ENCODE data around the gene PKD1L1. TPM values are rescaled to one million over a fixed set of nuclear protein-coding genes. Genes with fewer than 3 reads are reported as not detected.

The PKD1L1 gene
- total RNA-seq, 1 experiment from 2014 or later = 0.17 TPM

DNA sequence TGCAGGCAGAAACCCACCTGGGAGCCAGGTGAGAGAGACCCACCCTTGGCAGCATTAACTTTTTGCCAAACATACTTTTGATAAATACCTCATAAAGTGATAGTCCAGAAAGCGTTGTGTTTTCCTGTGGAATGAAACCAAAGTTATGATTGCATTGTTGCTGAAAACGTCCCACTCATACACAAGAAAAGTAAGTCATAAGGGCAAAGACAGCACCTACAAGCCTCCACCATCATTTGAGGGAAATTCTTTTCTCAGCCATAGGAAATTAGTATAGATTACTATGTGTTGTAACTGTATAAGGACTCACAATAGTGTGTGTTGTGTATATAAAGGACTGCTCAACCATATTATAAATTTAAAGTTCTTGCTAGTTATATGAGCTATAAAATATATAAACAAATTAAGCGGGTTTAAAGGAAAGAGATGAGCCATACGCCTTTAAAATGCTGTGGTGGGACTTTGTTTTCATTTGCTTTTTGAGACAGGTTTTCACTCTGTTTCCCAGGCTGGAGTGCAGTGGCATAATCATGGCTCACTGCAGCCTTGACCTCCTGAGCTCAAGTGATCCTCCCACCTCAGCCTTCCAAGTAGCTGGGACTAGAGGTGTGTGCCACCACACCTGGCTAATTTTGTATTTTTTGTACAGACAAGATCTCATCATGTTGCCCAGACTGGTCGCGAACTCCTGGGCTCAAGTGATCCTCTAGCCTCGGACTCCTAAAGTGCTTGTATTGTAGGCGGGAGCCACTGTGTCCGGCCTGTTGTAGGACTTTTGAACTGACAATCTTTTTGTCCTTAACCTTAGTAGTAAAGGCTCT is 160.8 kb downstream of the PKD1L1 start:
- ChIA-PET RAD21 (ENCODE audit: low non-redundant PET in 1 of 2, low total read pairs in 2 of 2, uncharacterized antibody in 2 of 2, unreplicated experiment in 2 of 2) (interaction anchor here in 1 of 2 experiments (0.6 to 1.0 kb wide), 2 partner anchors 32 to 305 kb away, joined by 3 to 4 read pairs; no protein-coding TSS in a partner anchor), POLR2A (interaction anchor here (0.6 to 1.1 kb wide), 3 partner anchors 13 to 291 kb away, joined by 3 read pairs; no protein-coding TSS in a partner anchor), CTCF (interaction anchor here (0.9 to 1.0 kb wide), 2 partner anchors 32 to 521 kb away, joined by 3 read pairs; no protein-coding TSS in a partner anchor)
- H3K9ac ChIP-seq (ENCODE audit: low read length) = peak overlapping the region; percentile 38; the same call in 1 of the 2 replicates
- no peaks in the 10 kb centered on the region for H3K27me3 ChIP-seq (ENCODE audit: insufficient read depth, low read length)
- TF ChIP-seq MAX (IDR thresholded peaks at IDR 0.05) (no peak), SIN3A (IDR thresholded peaks at IDR 0.05; ENCODE audit: low read depth) (no peak)
- ATAC-seq (no peak; the same call in 1 of the 2 replicates), DNase-seq (ENCODE audit: low read depth, low spot score) (no peak)
- H3K4me3 ChIP-seq (replicated peaks in 1 of 2; ENCODE audit: low read depth in 1 of 2, low read length in 2 of 2) = peak overlapping the region in 1 of 2 experiments; percentile 28; a peak in 2 of 4 replicates
- peak overlapping the region; percentile 75 for H3K4me2 ChIP-seq (ENCODE audit: low read length)
- H3K36me3 ChIP-seq (ENCODE audit: control insufficient read depth in 1 of 2, insufficient read depth in 2 of 2, low read length in 2 of 2) = no peaks in the 10 kb centered on the region
- H3K79me2 ChIP-seq (ENCODE audit: insufficient read depth, low read length) = no peaks in the 10 kb centered on the region
- H2AFZ ChIP-seq (ENCODE audit: low read depth, low read length, poor library complexity, severe bottlenecking) = peak overlapping the region; percentile 60
- intact Hi-C loops (cut with micrococcal nuclease) = no loop called here
- no peaks in the 10 kb centered on the region for H4K20me1 ChIP-seq (ENCODE audit: insufficient read depth)
- no peaks in the 10 kb centered on the region for H3K9me3 ChIP-seq (ENCODE audit: control insufficient read depth in 1 of 2, insufficient read depth in 1 of 2, low read depth in 1 of 2, low read length in 2 of 2)
- BruUV-seq (replicated peaks) = no TSS peak
- H3K27ac ChIP-seq (ENCODE audit: low read depth, low read length) = peak overlapping the region; percentile 88
- H3K4me1 ChIP-seq (ENCODE audit: control insufficient read depth in 1 of 2, insufficient read depth in 2 of 2, low read length in 2 of 2) = peaks cover 47 to 55% of the 10 kb centered on the region in 2 experiments
- H3K9me2 ChIP-seq (ENCODE audit: insufficient read depth) = no peaks in the 10 kb centered on the region

DNA sequence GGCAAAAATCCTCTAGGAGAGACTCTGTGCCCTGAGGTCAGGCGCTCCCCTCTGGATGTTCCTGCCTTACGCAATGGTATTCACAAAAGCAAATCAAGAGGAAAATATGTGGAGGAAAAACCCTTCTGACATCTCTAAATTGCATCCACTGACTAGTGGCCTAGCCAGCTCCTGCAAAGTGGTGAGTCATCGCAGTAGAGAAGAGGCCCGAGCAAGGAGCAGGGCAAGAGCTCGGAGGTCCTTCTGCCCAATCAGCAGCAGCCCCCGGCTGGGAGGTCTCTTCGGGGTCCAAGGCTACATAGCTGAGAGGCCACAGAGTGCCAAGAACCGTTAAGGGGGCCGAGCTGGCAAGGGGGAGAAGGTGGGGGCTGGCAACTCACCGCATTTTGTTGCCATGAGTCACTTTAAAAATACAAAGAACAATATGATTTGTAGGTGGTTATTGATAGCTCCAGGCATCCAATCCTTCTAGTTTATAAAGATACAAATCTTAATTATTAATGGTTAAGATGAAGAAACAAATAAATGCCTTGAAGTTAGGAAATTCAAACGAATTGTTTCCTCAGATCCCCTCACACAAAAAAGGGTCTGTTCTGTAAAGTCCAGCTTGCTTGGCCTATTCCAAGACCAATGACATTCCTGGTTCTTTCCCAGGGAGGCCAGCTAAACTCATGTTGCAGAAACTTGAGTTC is 161.6 kb downstream of the PKD1L1 start:
- intact Hi-C loops (cut with micrococcal nuclease) = no loop called here
- DNase-seq (ENCODE audit: low read depth, low spot score) = peak; percentile 91
- peak; percentile 92 for ATAC-seq
- TF ChIP-seq ZFX (IDR thresholded peaks at IDR 0.05) = no peak
- no peak for TF ChIP-seq EZH2phosphoT487 (IDR thresholded peaks at IDR 0.05; ENCODE audit: borderline replicate concordance)
- peak; percentile 97 for TF ChIP-seq CEBPB (IDR thresholded peaks at IDR 0.05; ENCODE audit: low read depth)
- peak; percentile 69; the same call in 1 of the 2 replicates for TF ChIP-seq CBX3 (IDR thresholded peaks at IDR 0.05; ENCODE audit: low read depth)
- TF ChIP-seq POLR2A (IDR thresholded peaks at IDR 0.05; ENCODE audit: borderline replicate concordance, extremely low read depth, insufficient read depth, insufficient read length) = no peak
- TF ChIP-seq, protein P1, sequence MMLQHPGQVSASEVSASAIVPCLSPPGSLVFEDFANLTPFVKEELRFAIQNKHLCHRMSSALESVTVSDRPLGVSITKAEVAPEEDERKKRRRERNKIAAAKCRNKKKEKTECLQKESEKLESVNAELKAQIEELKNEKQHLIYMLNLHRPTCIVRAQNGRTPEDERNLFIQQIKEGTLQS (IDR thresholded peaks at IDR 0.05) = no peak
- TF ChIP-seq TCF7L2 (IDR thresholded peaks at IDR 0.05; ENCODE audit: borderline replicate concordance, extremely low read depth, insufficient read depth, insufficient read length) = peak; percentile 60
- TF ChIP-seq REST (IDR thresholded peaks at IDR 0.05; ENCODE audit: low read depth) = no peak
- TF ChIP-seq EZH2 (IDR thresholded peaks at IDR 0.05) = no peak
- peak; percentile 41; the same call in 1 of the 2 replicates for TF ChIP-seq MAX (IDR thresholded peaks at IDR 0.05)

More for the DNA sequence above, 161.6 kb downstream of the PKD1L1 start:
- Histone ChIP-seq H3K27ac (ENCODE audit: low read depth, low read length) (peak overlapping the region; percentile 88), H3K27me3 (ENCODE audit: insufficient read depth, low read length) (no peaks in the 10 kb centered on the region), H3K4me2 (ENCODE audit: low read length) (peak overlapping the region; percentile 75), H3K9me2 (ENCODE audit: insufficient read depth) (no peaks in the 10 kb centered on the region), H3K9me3 (ENCODE audit: control insufficient read depth in 1 of 2, insufficient read depth in 1 of 2, low read depth in 1 of 2, low read length in 2 of 2) (no peaks in the 10 kb centered on the region), H3K36me3 (ENCODE audit: control insufficient read depth in 1 of 2, insufficient read depth in 2 of 2, low read length in 2 of 2) (no peaks in the 10 kb centered on the region), H3K9ac (ENCODE audit: low read length) (peak overlapping the region; percentile 38), H3K4me3 (replicated peaks in 1 of 2; ENCODE audit: low read depth in 1 of 2, low read length in 2 of 2) (peak overlapping the region; percentile 17 to 28; a peak in 3 of 4 replicates), H3K4me1 (ENCODE audit: control insufficient read depth in 1 of 2, insufficient read depth in 2 of 2, low read length in 2 of 2) (peaks cover 53 to 62% of the 10 kb centered on the region in 2 experiments), H4K20me1 (ENCODE audit: insufficient read depth) (no peaks in the 10 kb centered on the region), H2AFZ (ENCODE audit: low read depth, low read length, poor library complexity, severe bottlenecking) (peak overlapping the region; percentile 60), H3K79me2 (ENCODE audit: insufficient read depth, low read length) (no peaks in the 10 kb centered on the region)
- CTCF ChIA-PET = interaction anchor here (0.9 to 1.0 kb wide), 2 partner anchors 33 to 520 kb away, joined by 3 read pairs; no protein-coding TSS in a partner anchor
- BruUV-seq (replicated peaks) = no TSS peak
- RAD21 ChIA-PET (ENCODE audit: low non-redundant PET in 1 of 2, low total read pairs in 2 of 2, uncharacterized antibody in 2 of 2, unreplicated experiment in 2 of 2) = interaction anchor here in 1 of 2 experiments (0.6 to 1.0 kb wide), 3 partner anchors 28 to 306 kb away, joined by 3 to 4 read pairs (median 3); no protein-coding TSS in a partner anchor
- POLR2A ChIA-PET = interaction anchor here (0.6 to 1.1 kb wide), 3 partner anchors 12 to 291 kb away, joined by 3 read pairs; no protein-coding TSS in a partner anchor

All from HCT116 (cell line).